Measurements from ENCODE around the gene ADAM12.

Gene ADAM12

DNA sequence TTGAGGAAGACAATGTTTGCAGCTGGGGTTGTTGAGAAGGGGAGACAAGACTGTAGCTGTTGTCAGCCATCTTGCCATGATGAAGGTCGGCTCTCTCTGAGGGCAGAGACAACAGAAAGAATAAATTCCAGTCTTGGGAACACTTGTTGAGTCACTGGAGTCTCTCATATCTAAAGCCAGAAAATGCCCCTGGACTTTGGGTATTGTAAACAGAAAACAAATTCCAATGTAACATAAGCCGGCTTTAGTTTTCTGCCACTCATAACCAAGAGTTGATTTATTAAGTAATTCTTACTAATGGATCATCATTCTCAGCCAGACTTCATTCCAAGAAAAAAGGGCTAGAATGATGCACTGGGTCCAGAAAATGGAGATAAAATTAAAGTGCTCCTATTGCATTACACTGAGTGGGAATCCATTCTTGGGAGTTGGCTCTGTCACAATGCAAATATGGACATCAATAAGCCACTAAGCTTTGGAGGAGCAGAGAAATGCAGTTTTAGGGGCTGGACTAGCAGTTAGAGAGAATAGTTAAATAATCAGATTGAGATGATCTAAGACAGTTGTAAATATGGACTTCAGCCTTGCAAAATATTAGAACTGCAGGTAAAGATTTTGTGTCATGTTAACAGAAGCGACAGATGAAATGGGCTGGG lies 78.9 kb downstream of the ADAM12 start:
- TF ChIP-seq PPARA (CRISPR knock-in tag; IDR thresholded peaks at IDR 0.05; ENCODE audit: borderline replicate concordance): no peak
- TF ChIP-seq ZFP3 (CRISPR knock-in tag; IDR thresholded peaks at IDR 0.05): no peak
- no peak for TF ChIP-seq PATZ1 (CRISPR knock-in tag; IDR thresholded peaks at IDR 0.05; ENCODE audit: borderline replicate concordance)
- TF ChIP-seq ESRRG (CRISPR knock-in tag; IDR thresholded peaks at IDR 0.05): no peak
- no peak for TF ChIP-seq ZC3H10 (CRISPR knock-in tag; IDR thresholded peaks at IDR 0.05)
- TF ChIP-seq ZNF8 (CRISPR knock-in tag; IDR thresholded peaks at IDR 0.05): no peak
- TF ChIP-seq ZNF70 (CRISPR knock-in tag; IDR thresholded peaks at IDR 0.05): no peak
- TF ChIP-seq, protein P1, sequence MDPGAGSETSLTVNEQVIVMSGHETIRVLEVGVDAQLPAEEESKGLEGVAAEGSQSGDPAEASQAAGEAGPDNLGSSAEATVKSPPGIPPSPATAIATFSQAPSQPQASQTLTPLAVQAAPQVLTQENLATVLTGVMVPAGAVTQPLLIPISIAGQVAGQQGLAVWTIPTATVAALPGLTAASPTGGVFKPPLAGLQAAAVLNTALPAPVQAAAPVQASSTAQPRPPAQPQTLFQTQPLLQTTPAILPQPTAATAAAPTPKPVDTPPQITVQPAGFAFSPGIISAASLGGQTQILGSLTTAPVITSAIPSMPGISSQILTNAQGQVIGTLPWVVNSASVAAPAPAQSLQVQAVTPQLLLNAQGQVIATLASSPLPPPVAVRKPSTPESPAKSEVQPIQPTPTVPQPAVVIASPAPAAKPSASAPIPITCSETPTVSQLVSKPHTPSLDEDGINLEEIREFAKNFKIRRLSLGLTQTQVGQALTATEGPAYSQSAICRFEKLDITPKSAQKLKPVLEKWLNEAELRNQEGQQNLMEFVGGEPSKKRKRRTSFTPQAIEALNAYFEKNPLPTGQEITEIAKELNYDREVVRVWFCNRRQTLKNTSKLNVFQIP (CRISPR knock-in tag; IDR thresholded peaks at IDR 0.05; ENCODE audit: borderline replicate concordance, low read depth): no peak
- TF ChIP-seq ARNTL (CRISPR knock-in tag; IDR thresholded peaks at IDR 0.05; ENCODE audit: borderline replicate concordance, low read depth): no peak
- no peak for ATAC-seq

DNA sequence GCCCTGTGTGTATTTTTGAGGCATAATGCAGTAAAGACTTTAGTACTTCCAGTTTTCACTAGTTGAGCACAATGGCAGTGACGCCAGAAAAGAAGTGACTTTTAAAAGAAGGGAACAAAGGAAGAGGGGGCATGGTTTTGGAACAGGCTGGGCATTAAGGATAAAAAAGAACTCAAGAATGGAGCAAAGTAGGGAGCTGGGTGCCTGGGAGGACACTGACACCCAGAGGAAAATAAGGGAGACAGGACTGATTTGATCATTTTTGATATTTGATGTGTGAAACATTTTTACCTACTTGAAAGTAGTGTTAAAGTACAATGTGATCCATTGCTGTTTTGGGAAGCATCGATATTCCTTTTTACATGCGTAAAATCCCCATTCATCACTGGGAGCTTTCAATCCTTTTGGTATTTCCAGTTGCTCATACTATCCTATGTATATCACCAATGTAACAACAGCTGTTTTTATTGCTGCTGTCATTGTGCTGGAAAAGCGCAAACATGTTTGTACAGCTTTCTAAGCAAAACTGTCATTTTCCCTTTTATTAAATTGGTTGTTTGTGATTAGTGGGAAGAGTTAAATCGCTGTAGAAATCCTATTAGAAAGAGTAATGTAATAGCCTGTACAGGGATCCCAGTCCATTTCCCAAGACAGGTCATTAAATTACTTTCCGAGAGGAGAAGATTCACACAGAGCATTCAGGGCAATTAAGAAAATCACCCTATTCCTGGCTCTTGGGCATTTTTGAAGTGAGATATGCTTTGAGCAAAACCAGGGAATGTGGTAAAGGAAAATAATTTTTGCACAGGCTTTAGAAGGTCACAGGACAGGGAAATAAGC lies 85.2 kb downstream of the ADAM12 start:
- TF ChIP-seq, protein P1 (CRISPR knock-in tag; IDR thresholded peaks at IDR 0.05; ENCODE audit: borderline replicate concordance, low read depth): no peak
- TF ChIP-seq SNAI2 (CRISPR knock-in tag; IDR thresholded peaks at IDR 0.05) (no peak), ZC3H10 (CRISPR knock-in tag; IDR thresholded peaks at IDR 0.05) (no peak), BACH2 (CRISPR knock-in tag; IDR thresholded peaks at IDR 0.05; ENCODE audit: borderline replicate concordance) (no peak), ISL1 (CRISPR knock-in tag; IDR thresholded peaks at IDR 0.05) (no peak), TSHZ2 (CRISPR knock-in tag; IDR thresholded peaks at IDR 0.05) (no peak), ESRRG (CRISPR knock-in tag; IDR thresholded peaks at IDR 0.05) (no peak), GLIS3 (CRISPR knock-in tag; IDR thresholded peaks at IDR 0.05) (no peak), TOX (CRISPR knock-in tag; IDR thresholded peaks at IDR 0.05; ENCODE audit: borderline replicate concordance) (no peak), ZFP3 (CRISPR knock-in tag; IDR thresholded peaks at IDR 0.05) (no peak), RARB (CRISPR knock-in tag; IDR thresholded peaks at IDR 0.05) (no peak), PPARA (CRISPR knock-in tag; IDR thresholded peaks at IDR 0.05; ENCODE audit: borderline replicate concordance) (no peak), ARNTL (CRISPR knock-in tag; IDR thresholded peaks at IDR 0.05; ENCODE audit: borderline replicate concordance, low read depth) (no peak), PATZ1 (CRISPR knock-in tag; IDR thresholded peaks at IDR 0.05; ENCODE audit: borderline replicate concordance) (no peak), OSR1 (CRISPR knock-in tag; IDR thresholded peaks at IDR 0.05) (no peak)
- TF ChIP-seq, protein P2, sequence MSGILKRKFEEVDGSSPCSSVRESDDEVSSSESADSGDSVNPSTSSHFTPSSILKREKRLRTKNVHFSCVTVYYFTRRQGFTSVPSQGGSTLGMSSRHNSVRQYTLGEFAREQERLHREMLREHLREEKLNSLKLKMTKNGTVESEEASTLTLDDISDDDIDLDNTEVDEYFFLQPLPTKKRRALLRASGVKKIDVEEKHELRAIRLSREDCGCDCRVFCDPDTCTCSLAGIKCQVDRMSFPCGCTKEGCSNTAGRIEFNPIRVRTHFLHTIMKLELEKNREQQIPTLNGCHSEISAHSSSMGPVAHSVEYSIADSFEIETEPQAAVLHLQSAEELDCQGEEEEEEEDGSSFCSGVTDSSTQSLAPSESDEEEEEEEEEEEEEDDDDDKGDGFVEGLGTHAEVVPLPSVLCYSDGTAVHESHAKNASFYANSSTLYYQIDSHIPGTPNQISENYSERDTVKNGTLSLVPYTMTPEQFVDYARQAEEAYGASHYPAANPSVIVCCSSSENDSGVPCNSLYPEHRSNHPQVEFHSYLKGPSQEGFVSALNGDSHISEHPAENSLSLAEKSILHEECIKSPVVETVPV (CRISPR knock-in tag; IDR thresholded peaks at IDR 0.05): no peak
- peak; percentile 24; the same call in 1 of the 3 replicates for ATAC-seq
